ENCODE data around the gene ANKDD1A. TPM values are rescaled to one million over a fixed set of nuclear protein-coding genes. Genes with fewer than 3 reads are reported as not detected.
A peak's percentile ranks its signal among the peaks of the same experiment; 100 is the strongest.

The ANKDD1A gene
- total and polyA plus RNA-seq, 9 donors = 2.9 to 8.4 (median 4.6) TPM

- Histone ChIP-seq H3K9me3 (replicated peaks; ENCODE audit: control insufficient read depth, low read depth, low read length) (no peaks in the 10 kb centered on the region), H3K4me3 (ENCODE audit: low read length) (no peak overlapping the region), H3K36me3 (ENCODE audit: control insufficient read depth, insufficient read depth, low read length) (no peaks in the 10 kb centered on the region), H3K27me3 (ENCODE audit: control insufficient read depth, insufficient read depth, low read length) (no peaks in the 10 kb centered on the region), H3K27ac (ENCODE audit: low read length) (no peak overlapping the region), H3K4me1 (ENCODE audit: control insufficient read depth, insufficient read depth, low read length) (peaks cover 29% of the 10 kb centered on the region)
- DNase-seq = no peak
- WGBS (ENCODE audit: insufficient coverage) = 87% methylated on average over 2 of the region's 3 CpGs
Measured at GRCh38 chr15:64875641-64876223, 36.0 kb upstream of the ANKDD1A start.

- 67% methylated on average over 3 of the region's 3 CpGs for WGBS (ENCODE audit: insufficient coverage)
- Histone ChIP-seq H3K27ac (ENCODE audit: low read length) (peak overlapping the region; percentile 85), H3K36me3 (ENCODE audit: control insufficient read depth, insufficient read depth, low read length) (no peaks in the 10 kb centered on the region), H3K4me3 (ENCODE audit: low read length) (no peak overlapping the region), H3K4me1 (ENCODE audit: control insufficient read depth, insufficient read depth, low read length) (peaks cover 34% of the 10 kb centered on the region), H3K9me3 (replicated peaks; ENCODE audit: control insufficient read depth, low read depth, low read length) (no peaks in the 10 kb centered on the region), H3K27me3 (ENCODE audit: control insufficient read depth, insufficient read depth, low read length) (no peaks in the 10 kb centered on the region)
- DNase-seq = peak; percentile 83
Measured at GRCh38 chr15:64877435-64877834, 34.3 kb upstream of the ANKDD1A start.

- DNase-seq = peak; percentile 81
- peaks cover 30% of the 10 kb centered on the region for H3K4me1 ChIP-seq (ENCODE audit: control insufficient read depth, insufficient read depth, low read length)
- H3K4me3 ChIP-seq (ENCODE audit: low read length) = no peak overlapping the region
Measured at GRCh38 chr15:64878705-64879104, 33.0 kb upstream of the ANKDD1A start.

GRCh38 chr15:64883100-64883581 lies 28.6 kb upstream of the ANKDD1A start:
- 29% methylated on average over 1 of the region's 5 CpGs for WGBS (ENCODE audit: insufficient coverage)
- Histone ChIP-seq H3K27me3 (ENCODE audit: control insufficient read depth, insufficient read depth, low read length) (no peaks in the 10 kb centered on the region), H3K36me3 (ENCODE audit: control insufficient read depth, insufficient read depth, low read length) (no peaks in the 10 kb centered on the region), H3K4me3 (ENCODE audit: low read length) (no peak overlapping the region), H3K27ac (ENCODE audit: low read length) (peak overlapping the region; percentile 73), H3K9me3 (replicated peaks; ENCODE audit: control insufficient read depth, low read depth, low read length) (no peaks in the 10 kb centered on the region), H3K4me1 (ENCODE audit: control insufficient read depth, insufficient read depth, low read length) (peaks cover 20% of the 10 kb centered on the region)
- peak; percentile 63 for DNase-seq

More at GRCh38 chr15:64878705-64879104, 33.0 kb upstream of the ANKDD1A start:
- H3K27ac ChIP-seq (ENCODE audit: low read length) = peak overlapping the region; percentile 85
- H3K27me3 ChIP-seq (ENCODE audit: control insufficient read depth, insufficient read depth, low read length) = no peaks in the 10 kb centered on the region
- no peaks in the 10 kb centered on the region for H3K36me3 ChIP-seq (ENCODE audit: control insufficient read depth, insufficient read depth, low read length)
- 49% methylated on average over 3 of the region's 8 CpGs for WGBS (ENCODE audit: insufficient coverage)
- H3K9me3 ChIP-seq (replicated peaks; ENCODE audit: control insufficient read depth, low read depth, low read length) = no peaks in the 10 kb centered on the region

GRCh38 chr15:64883997-64884511 lies 27.6 kb upstream of the ANKDD1A start:
- WGBS (ENCODE audit: insufficient coverage) = 34% methylated on average over 9 of the region's 10 CpGs
- H3K27me3 ChIP-seq (ENCODE audit: control insufficient read depth, insufficient read depth, low read length) = no peaks in the 10 kb centered on the region
- no peaks in the 10 kb centered on the region for H3K9me3 ChIP-seq (replicated peaks; ENCODE audit: control insufficient read depth, low read depth, low read length)
- H3K27ac ChIP-seq (ENCODE audit: low read length) = peak overlapping the region; percentile 73
- DNase-seq = peak; percentile 76
- no peak overlapping the region for H3K4me3 ChIP-seq (ENCODE audit: low read length)
- no peaks in the 10 kb centered on the region for H3K36me3 ChIP-seq (ENCODE audit: control insufficient read depth, insufficient read depth, low read length)
- H3K4me1 ChIP-seq (ENCODE audit: control insufficient read depth, insufficient read depth, low read length) = peaks cover 17% of the 10 kb centered on the region

GRCh38 chr15:64884679-64885078 lies 27.0 kb upstream of the ANKDD1A start:
- no peak overlapping the region for H3K27ac ChIP-seq (ENCODE audit: low read length)
- no peak overlapping the region for H3K4me3 ChIP-seq (ENCODE audit: low read length)
- DNase-seq = no peak
- no peaks in the 10 kb centered on the region for H3K36me3 ChIP-seq (ENCODE audit: control insufficient read depth, insufficient read depth, low read length)
- no peaks in the 10 kb centered on the region for H3K27me3 ChIP-seq (ENCODE audit: control insufficient read depth, insufficient read depth, low read length)
- WGBS (ENCODE audit: insufficient coverage) = no CpG with 5 or more reads among the region's 5 CpGs
- peaks cover 17% of the 10 kb centered on the region for H3K4me1 ChIP-seq (ENCODE audit: control insufficient read depth, insufficient read depth, low read length)
- H3K9me3 ChIP-seq (replicated peaks; ENCODE audit: control insufficient read depth, low read depth, low read length) = no peaks in the 10 kb centered on the region

- Histone ChIP-seq H3K4me1 (ENCODE audit: control insufficient read depth, insufficient read depth, low read length) (peaks cover 21% of the 10 kb centered on the region), H3K4me3 (ENCODE audit: low read length) (no peak overlapping the region), H3K27me3 (ENCODE audit: control insufficient read depth, insufficient read depth, low read length) (no peaks in the 10 kb centered on the region), H3K9me3 (replicated peaks; ENCODE audit: control insufficient read depth, low read depth, low read length) (no peaks in the 10 kb centered on the region), H3K36me3 (ENCODE audit: control insufficient read depth, insufficient read depth, low read length) (no peaks in the 10 kb centered on the region), H3K27ac (ENCODE audit: low read length) (no peak overlapping the region)
- WGBS (ENCODE audit: insufficient coverage) = 84% methylated on average over 6 of the region's 6 CpGs
- no peak for DNase-seq
Measured at GRCh38 chr15:64888336-64888735, 23.4 kb upstream of the ANKDD1A start.

GRCh38 chr15:64891561-64891960 lies 20.1 kb upstream of the ANKDD1A start:
- Histone ChIP-seq H3K27me3 (ENCODE audit: control insufficient read depth, insufficient read depth, low read length) (no peaks in the 10 kb centered on the region), H3K4me1 (ENCODE audit: control insufficient read depth, insufficient read depth, low read length) (peaks cover 42% of the 10 kb centered on the region), H3K9me3 (replicated peaks; ENCODE audit: control insufficient read depth, low read depth, low read length) (no peaks in the 10 kb centered on the region), H3K36me3 (ENCODE audit: control insufficient read depth, insufficient read depth, low read length) (no peaks in the 10 kb centered on the region), H3K27ac (ENCODE audit: low read length) (peak overlapping the region; percentile 38), H3K4me3 (ENCODE audit: low read length) (no peak overlapping the region)
- no peak for DNase-seq

GRCh38 chr15:64892847-64893403 lies 18.8 kb upstream of the ANKDD1A start:
- DNase-seq = no peak
- no peaks in the 10 kb centered on the region for H3K36me3 ChIP-seq (ENCODE audit: control insufficient read depth, insufficient read depth, low read length)
- H3K4me3 ChIP-seq (ENCODE audit: low read length) = no peak overlapping the region
- no peaks in the 10 kb centered on the region for H3K27me3 ChIP-seq (ENCODE audit: control insufficient read depth, insufficient read depth, low read length)
- peaks cover 54% of the 10 kb centered on the region for H3K4me1 ChIP-seq (ENCODE audit: control insufficient read depth, insufficient read depth, low read length)
- peak overlapping the region; percentile 93 for H3K27ac ChIP-seq (ENCODE audit: low read length)
- H3K9me3 ChIP-seq (replicated peaks; ENCODE audit: control insufficient read depth, low read depth, low read length) = no peaks in the 10 kb centered on the region
- 100% methylated on average over 1 of the region's 8 CpGs for WGBS (ENCODE audit: insufficient coverage)

- no peaks in the 10 kb centered on the region for H3K9me3 ChIP-seq (replicated peaks; ENCODE audit: control insufficient read depth, low read depth, low read length)
- WGBS (ENCODE audit: insufficient coverage) = 17% methylated on average over 33 of the region's 44 CpGs
- peak overlapping the region; percentile 44 for H3K4me3 ChIP-seq (ENCODE audit: low read length)
- no peaks in the 10 kb centered on the region for H3K27me3 ChIP-seq (ENCODE audit: control insufficient read depth, insufficient read depth, low read length)
- DNase-seq = peak; percentile 99
- peaks cover 58% of the 10 kb centered on the region for H3K4me1 ChIP-seq (ENCODE audit: control insufficient read depth, insufficient read depth, low read length)
- peak overlapping the region; percentile 93 for H3K27ac ChIP-seq (ENCODE audit: low read length)
- H3K36me3 ChIP-seq (ENCODE audit: control insufficient read depth, insufficient read depth, low read length) = no peaks in the 10 kb centered on the region
Measured at GRCh38 chr15:64893481-64894394, 18.0 kb upstream of the ANKDD1A start.

All from muscle of leg (tissue), 11 donors.